GM12865 (cell line): ENCODE measurements around the gene CFAP73.

ENCODE experiments used
- DNase-seq: peaks from one replicate; pipeline ENCODE4 v3.0.0; 2010; ENCODE audit warnings: low read depth
- H3K4me3 ChIP-seq: 2 replicates; pipeline ENCODE4 v1.5.1; 2011; ENCODE audit warnings: mild to moderate bottlenecking, low read depth, low read length, control low read depth
- TF ChIP-seq, protein P1 (sequence below): IDR thresholded peaks from 2 replicates; pipeline ENCODE4 v1.5.1; 2011; ENCODE audit warnings: low read length, control low read depth, low read depth, inconsistent platforms; ENCODE audit not compliant: insufficient read depth; ENCODE audit errors: missing control alignments

The CFAP73 gene

DNA sequence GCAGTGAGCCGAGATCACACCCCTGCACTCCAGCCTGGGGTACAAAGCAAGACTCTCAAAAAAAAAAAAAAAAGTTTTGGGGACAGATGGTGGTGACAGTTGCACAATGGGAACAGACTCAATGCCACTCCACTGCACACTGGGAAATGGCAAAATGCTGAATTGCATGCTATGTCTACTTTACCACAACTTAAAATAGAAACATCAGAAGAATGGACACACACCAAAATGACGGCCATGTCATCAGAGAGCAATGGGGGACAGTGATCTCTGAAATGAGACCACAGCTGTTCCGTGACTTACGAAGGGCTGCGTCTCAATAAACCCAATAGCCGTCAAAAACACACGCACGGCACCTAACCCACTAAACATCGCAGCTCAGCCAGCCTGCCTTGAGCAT is 22.0 kb downstream of the CFAP73 start:
- TF ChIP-seq, protein P1, sequence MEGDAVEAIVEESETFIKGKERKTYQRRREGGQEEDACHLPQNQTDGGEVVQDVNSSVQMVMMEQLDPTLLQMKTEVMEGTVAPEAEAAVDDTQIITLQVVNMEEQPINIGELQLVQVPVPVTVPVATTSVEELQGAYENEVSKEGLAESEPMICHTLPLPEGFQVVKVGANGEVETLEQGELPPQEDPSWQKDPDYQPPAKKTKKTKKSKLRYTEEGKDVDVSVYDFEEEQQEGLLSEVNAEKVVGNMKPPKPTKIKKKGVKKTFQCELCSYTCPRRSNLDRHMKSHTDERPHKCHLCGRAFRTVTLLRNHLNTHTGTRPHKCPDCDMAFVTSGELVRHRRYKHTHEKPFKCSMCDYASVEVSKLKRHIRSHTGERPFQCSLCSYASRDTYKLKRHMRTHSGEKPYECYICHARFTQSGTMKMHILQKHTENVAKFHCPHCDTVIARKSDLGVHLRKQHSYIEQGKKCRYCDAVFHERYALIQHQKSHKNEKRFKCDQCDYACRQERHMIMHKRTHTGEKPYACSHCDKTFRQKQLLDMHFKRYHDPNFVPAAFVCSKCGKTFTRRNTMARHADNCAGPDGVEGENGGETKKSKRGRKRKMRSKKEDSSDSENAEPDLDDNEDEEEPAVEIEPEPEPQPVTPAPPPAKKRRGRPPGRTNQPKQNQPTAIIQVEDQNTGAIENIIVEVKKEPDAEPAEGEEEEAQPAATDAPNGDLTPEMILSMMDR: no peak
- DNase-seq: no peak
- H3K4me3 ChIP-seq: no peak overlapping the region

DNA sequence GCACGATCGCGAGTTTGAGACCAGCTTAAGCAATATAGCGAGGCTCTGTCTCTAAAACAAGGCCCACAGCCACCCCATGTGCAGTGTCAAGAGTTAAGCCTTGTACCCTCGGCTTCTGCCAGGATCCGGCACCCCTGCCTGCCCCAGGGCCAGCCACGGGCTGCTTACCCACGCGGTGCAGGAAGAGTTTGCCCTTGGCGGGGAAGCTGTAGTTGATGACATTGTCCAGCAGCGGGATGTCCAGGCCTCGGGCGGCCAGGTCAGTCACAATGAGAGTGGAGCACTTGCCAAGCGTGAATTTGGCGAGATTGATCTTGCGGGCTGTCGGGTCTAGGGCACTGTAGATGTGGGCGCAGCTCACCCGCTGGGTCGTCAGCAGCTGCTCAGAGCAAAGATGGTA is 22.7 kb downstream of the CFAP73 start:
- DNase-seq: no peak
- TF ChIP-seq, protein P1: no peak
- no peak overlapping the region for H3K4me3 ChIP-seq

DNA sequence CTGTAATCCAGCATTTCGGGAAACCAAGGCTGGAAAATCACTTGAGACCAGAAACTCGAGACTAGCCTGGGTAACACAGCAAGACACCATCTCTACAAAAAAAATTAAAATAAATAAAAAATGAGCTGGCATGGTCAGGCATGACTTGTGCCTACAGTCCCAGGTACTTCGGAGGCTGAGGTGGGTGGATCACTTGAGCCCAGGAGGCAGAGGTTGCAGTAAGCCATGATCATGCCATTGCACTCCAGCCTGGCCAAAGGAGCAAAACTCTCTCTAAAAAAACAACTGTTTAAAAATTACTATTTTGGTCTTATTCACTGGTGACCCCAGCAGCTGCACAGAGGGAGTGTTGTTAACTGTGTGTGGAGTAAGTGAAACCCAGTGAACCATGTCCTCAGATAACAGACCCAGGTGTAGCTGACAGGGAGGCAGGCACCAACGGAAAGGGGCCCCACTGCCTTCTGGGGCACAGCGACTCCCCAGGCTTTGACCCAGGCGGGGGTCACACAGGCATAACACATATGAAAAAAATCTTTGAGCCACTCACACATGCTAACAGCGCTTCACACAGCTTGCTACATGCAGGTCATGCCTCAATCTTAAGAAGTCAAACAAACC is 23.7 kb downstream of the CFAP73 start:
- TF ChIP-seq, protein P1: no peak
- H3K4me3 ChIP-seq: no peak overlapping the region
- DNase-seq: peak; percentile 44

DNA sequence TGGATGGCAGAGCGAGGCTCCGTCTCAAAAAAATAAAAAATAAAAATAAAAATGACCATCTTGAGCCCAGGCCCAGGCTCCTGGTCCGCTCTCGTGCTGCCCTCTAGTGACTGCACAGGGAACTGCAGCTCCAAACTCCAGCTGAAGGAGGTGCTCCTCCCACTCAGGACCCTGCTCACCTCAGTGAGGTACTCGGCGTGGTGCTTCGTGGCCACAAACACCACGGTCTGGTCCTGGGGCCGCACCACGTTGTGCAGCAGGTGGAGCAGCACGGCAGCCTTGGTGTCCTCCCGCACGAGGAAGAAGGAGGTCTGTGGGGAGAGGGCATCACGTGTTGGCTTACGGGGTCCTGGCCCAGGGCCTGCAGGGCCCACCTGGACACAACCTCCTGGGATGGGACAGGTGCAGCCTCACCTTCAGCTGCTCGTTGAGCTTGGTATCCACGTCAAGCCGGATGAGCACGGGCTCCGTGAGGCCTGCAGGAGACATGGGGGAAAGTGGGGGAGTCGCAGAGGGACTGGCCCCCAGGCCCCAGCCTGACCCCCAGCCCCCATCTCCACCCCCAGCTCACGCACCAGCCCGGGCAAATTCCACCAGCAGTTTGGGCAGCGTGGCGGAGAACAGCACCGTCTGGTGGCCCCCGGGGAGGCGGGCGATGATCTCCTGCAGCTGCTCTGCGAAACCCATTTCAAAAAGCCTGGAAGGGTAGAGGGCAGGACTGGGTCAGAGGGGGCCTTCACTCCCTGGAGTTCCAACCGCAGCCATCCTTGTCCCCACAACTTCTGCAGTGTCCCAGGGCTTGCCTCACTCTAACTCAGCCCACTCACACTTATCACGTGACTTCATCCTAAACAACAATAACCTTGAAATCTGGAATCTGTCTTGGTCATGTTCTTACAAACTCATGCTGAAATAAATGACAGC is 25.2 kb downstream of the CFAP73 start:
- peak; percentile 78 for DNase-seq
- TF ChIP-seq, protein P1: peak; percentile 98
- no peak overlapping the region for H3K4me3 ChIP-seq

DNA sequence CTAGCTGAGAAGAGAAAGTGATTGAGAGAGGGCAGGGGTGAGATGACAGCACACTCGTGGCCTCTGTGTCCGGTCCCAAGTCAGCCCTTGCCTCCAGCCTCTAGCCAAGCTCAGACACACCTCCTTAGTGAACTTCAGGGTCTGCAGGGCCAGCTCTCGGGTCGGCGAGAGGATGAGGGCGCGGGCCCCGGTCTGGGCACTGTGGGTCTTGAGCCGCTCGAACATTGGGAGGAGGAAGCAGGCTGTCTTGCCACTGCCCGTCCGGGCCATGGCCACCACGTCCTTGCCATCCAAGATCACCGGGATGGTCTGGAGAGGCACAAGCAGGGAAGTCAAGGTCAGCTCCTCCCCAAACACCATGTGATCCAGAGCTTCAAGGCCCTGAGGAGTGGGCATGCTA is 29.5 kb downstream of the CFAP73 start:
- no peak overlapping the region for H3K4me3 ChIP-seq
- no peak for DNase-seq
- TF ChIP-seq, protein P1: no peak

DNA sequence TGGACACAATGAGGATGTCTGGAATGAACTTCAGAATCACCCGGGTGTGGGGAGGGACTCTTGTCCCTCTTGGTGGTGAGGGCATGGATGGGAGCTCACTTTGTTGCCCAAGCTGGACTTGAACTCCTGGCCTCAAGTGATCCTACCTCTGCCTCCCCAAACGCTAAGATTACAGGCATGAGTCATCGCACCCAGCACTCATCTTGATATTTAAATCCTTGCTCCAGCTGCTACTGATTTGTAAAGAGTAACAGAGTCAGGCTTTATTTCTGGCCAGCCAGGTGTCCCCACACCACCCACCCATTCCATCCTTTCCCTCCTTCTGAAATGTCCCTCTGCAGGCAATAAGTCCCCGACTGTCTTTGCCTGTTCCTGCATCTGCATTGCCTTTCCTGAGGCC is 30.8 kb downstream of the CFAP73 start:
- TF ChIP-seq, protein P1: no peak
- DNase-seq: no peak

More for the DNA sequence above, 30.8 kb downstream of the CFAP73 start:
- H3K4me3 ChIP-seq: no peak overlapping the region
